Trophoblast cell (in vitro differentiated cells and primary cell): ENCODE data around the gene HES4.
"Not testable (repeated sequence)": the region's sequence is repeated elsewhere in the genome, so short reads cannot be mapped to it uniquely, and the experiment has no call there.

Source experiments
- DNase-seq, 2 donors: peaks; one replicate each; pipeline ENCODE4 v3.0.0-alpha.2; 2016
- H2AFZ ChIP-seq: 2 replicates; pipeline ENCODE4 v1.6.1; 2013; ENCODE audit warnings: low read length, moderate library complexity, mild to moderate bottlenecking; ENCODE audit not compliant: insufficient read depth, poor library complexity
- H2AK5ac ChIP-seq: 2 replicates; pipeline ENCODE4 v1.6.1; 2013; ENCODE audit warnings: mild to moderate bottlenecking, low read length
- H2BK120ac ChIP-seq: 2 replicates; pipeline ENCODE4 v1.6.1; 2013; ENCODE audit warnings: low read length, mild to moderate bottlenecking, moderate library complexity; ENCODE audit not compliant: insufficient read depth, poor library complexity
- H2BK12ac ChIP-seq: 2 replicates; pipeline ENCODE4 v1.6.1; 2013; ENCODE audit warnings: mild to moderate bottlenecking, low read length, moderate library complexity
- H2BK5ac ChIP-seq: 2 replicates; pipeline ENCODE4 v1.6.1; 2013; ENCODE audit warnings: low read length, low read depth, moderate library complexity, mild to moderate bottlenecking; ENCODE audit not compliant: poor library complexity
- H3K14ac ChIP-seq: 2 replicates; pipeline ENCODE4 v1.6.1; 2013; ENCODE audit warnings: mild to moderate bottlenecking, low read length
- H3K18ac ChIP-seq: 2 replicates; pipeline ENCODE4 v1.6.1; 2013; ENCODE audit warnings: mild to moderate bottlenecking, low read length
- H3K23ac ChIP-seq: 2 replicates; pipeline ENCODE4 v1.6.1; 2013; ENCODE audit warnings: low read length
- H3K27ac ChIP-seq: 2 replicates; pipeline ENCODE4 v1.5.1; 2013; ENCODE audit warnings: low read depth, mild to moderate bottlenecking, inconsistent platforms, low read length, moderate library complexity
- H3K27me3 ChIP-seq: 2 replicates; pipeline ENCODE4 v1.6.1; 2013; ENCODE audit warnings: inconsistent platforms, mild to moderate bottlenecking, low read length, moderate library complexity; ENCODE audit not compliant: insufficient read depth
- H3K36me3 ChIP-seq, 2 experiments: 1 replicate in 1 of 2; 2 replicates in 1 of 2; pipeline ENCODE4 v1.6.1; 2013; ENCODE audit warnings: low read length in 2 of 2, mild to moderate bottlenecking in 2 of 2, moderate library complexity in 1 of 2; ENCODE audit not compliant: insufficient read depth in 2 of 2, control insufficient read depth in 1 of 2
- H3K4ac ChIP-seq: 2 replicates; pipeline ENCODE4 v1.6.1; 2013; ENCODE audit warnings: low read depth, mild to moderate bottlenecking, low read length, moderate library complexity
- H3K4me1 ChIP-seq, 2 experiments: 1 replicate in 1 of 2; 2 replicates in 1 of 2; pipeline ENCODE4 v1.6.1; 2013; ENCODE audit warnings: low read length in 2 of 2, mild to moderate bottlenecking in 2 of 2, moderate library complexity in 1 of 2; ENCODE audit not compliant: insufficient read depth in 2 of 2, control insufficient read depth in 1 of 2
- H3K4me2 ChIP-seq: 2 replicates; pipeline ENCODE4 v1.6.1; 2013; ENCODE audit warnings: inconsistent platforms, mild to moderate bottlenecking, low read length, moderate library complexity
- H3K4me3 ChIP-seq: 2 replicates; pipeline ENCODE4 v1.5.1; 2013; ENCODE audit warnings: mild to moderate bottlenecking, low read depth, low read length, inconsistent platforms
- H3K79me1 ChIP-seq: one replicate; pipeline ENCODE4 v1.6.1; 2013; ENCODE audit warnings: low read length
- H3K79me2 ChIP-seq: 2 replicates; pipeline ENCODE4 v1.6.1; 2013; ENCODE audit warnings: low read length, mild to moderate bottlenecking; ENCODE audit not compliant: control insufficient read depth, insufficient read depth, poor library complexity
- H3K9ac ChIP-seq: 2 replicates; pipeline ENCODE4 v1.6.1; 2013; ENCODE audit warnings: mild to moderate bottlenecking, low read length
- H3K9me3 ChIP-seq: 2 replicates; pipeline ENCODE4 v1.6.1; 2013; ENCODE audit warnings: low read depth, mild to moderate bottlenecking, control low read depth, inconsistent platforms, low read length; ENCODE audit not compliant: insufficient read depth
- H4K12ac ChIP-seq: 2 replicates; pipeline ENCODE4 v1.6.1; 2013; ENCODE audit warnings: low read depth, mild to moderate bottlenecking, low read length, moderate library complexity
- H4K8ac ChIP-seq: 2 replicates; pipeline ENCODE4 v1.6.1; 2013; ENCODE audit warnings: low read depth, mild to moderate bottlenecking, low read length, moderate library complexity
- H4K91ac ChIP-seq: one replicate; pipeline ENCODE4 v1.6.1; 2013; ENCODE audit warnings: low read depth, mild to moderate bottlenecking, low read length, moderate library complexity
- WGBS: extraction: QIAGEN DNeasy Blood & Tissue Kit; methylation state at CpG from one replicate; pipeline ENCODE4 v1.1.7; 2013; ENCODE audit warnings: missing lambda C conversion rate; ENCODE audit not compliant: insufficient read length, insufficient coverage; ENCODE audit errors: extremely low coverage; 5-methylcytosine and 5-hydroxymethylcytosine counted together

Gene HES4

GRCh38 chr1:979744-980072 lies 20.2 kb downstream of the HES4 start:
- Histone ChIP-seq H3K23ac (no peak overlapping the region), H3K4me3 (no peak overlapping the region), H4K91ac (no peak overlapping the region), H3K4me2 (no peak overlapping the region), H2AK5ac (no peak overlapping the region), H3K79me1 (no peaks in the 10 kb centered on the region), H3K9ac (no peak overlapping the region), H2BK120ac (no peak overlapping the region), H2BK5ac (no peak overlapping the region), H4K12ac (no peak overlapping the region), H3K27me3 (no peaks in the 10 kb centered on the region), H3K36me3 (no peaks in the 10 kb centered on the region), H2AFZ (no peak overlapping the region), H2BK12ac (no peak overlapping the region), H3K14ac (no peak overlapping the region), H3K27ac (no peak overlapping the region), H3K4me1 (peaks cover 0 to 10% of the 10 kb centered on the region in 2 experiments), H3K18ac (no peak overlapping the region), H3K4ac (no peak overlapping the region), H4K8ac (no peak overlapping the region), H3K9me3 (no peaks in the 10 kb centered on the region), H3K79me2 (no peaks in the 10 kb centered on the region)
- no peak for DNase-seq
- no CpG with 5 or more reads among the region's 9 CpGs for WGBS

- Histone ChIP-seq H3K23ac (no peak overlapping the region), H3K18ac (no peak overlapping the region), H3K79me2 (no peaks in the 10 kb centered on the region), H2AK5ac (no peak overlapping the region), H2AFZ (no peak overlapping the region), H2BK12ac (no peak overlapping the region), H3K9me3 (no peaks in the 10 kb centered on the region), H3K36me3 (no peaks in the 10 kb centered on the region), H3K79me1 (no peaks in the 10 kb centered on the region), H3K27me3 (no peaks in the 10 kb centered on the region), H3K27ac (no peak overlapping the region), H4K91ac (no peak overlapping the region), H2BK120ac (no peak overlapping the region), H4K12ac (no peak overlapping the region), H3K4ac (no peak overlapping the region), H3K4me3 (no peak overlapping the region), H4K8ac (no peak overlapping the region), H3K14ac (no peak overlapping the region), H2BK5ac (no peak overlapping the region), H3K4me1 (peaks cover 0 to 10% of the 10 kb centered on the region in 2 experiments), H3K9ac (no peak overlapping the region), H3K4me2 (no peak overlapping the region)
- DNase-seq, result no peak
- no CpG with 5 or more reads among the region's 60 CpGs for WGBS
Measured at GRCh38 chr1:978835-979743, 20.8 kb downstream of the HES4 start.

GRCh38 chr1:978069-978834 lies 21.6 kb downstream of the HES4 start:
- Histone ChIP-seq H2BK5ac (no peak overlapping the region), H4K12ac (no peak overlapping the region), H2BK120ac (no peak overlapping the region), H3K9me3 (no peaks in the 10 kb centered on the region), H2AK5ac (no peak overlapping the region), H2AFZ (no peak overlapping the region), H3K79me1 (no peaks in the 10 kb centered on the region), H3K79me2 (no peaks in the 10 kb centered on the region), H3K4ac (no peak overlapping the region), H3K36me3 (no peaks in the 10 kb centered on the region), H3K27me3 (no peaks in the 10 kb centered on the region), H3K4me2 (no peak overlapping the region), H4K91ac (no peak overlapping the region), H3K14ac (no peak overlapping the region), H3K27ac (no peak overlapping the region), H3K4me1 (peaks cover 0 to 10% of the 10 kb centered on the region in 2 experiments), H4K8ac (no peak overlapping the region), H3K4me3 (no peak overlapping the region), H3K18ac (no peak overlapping the region), H3K9ac (no peak overlapping the region), H3K23ac (no peak overlapping the region), H2BK12ac (no peak overlapping the region)
- no peak for DNase-seq
- WGBS, result no CpG with 5 or more reads among the region's 44 CpGs

- H3K36me3 ChIP-seq, H3K27me3 ChIP-seq, H2BK120ac ChIP-seq, H2BK5ac ChIP-seq, H4K91ac ChIP-seq, H3K4me3 ChIP-seq, H3K9ac ChIP-seq, H4K8ac ChIP-seq, DNase-seq, H4K12ac ChIP-seq, H2BK12ac ChIP-seq, H3K18ac ChIP-seq, H3K14ac ChIP-seq, H3K27ac ChIP-seq, H3K4ac ChIP-seq, H3K79me2 ChIP-seq, H3K9me3 ChIP-seq, H3K23ac ChIP-seq, H2AK5ac ChIP-seq, H3K79me1 ChIP-seq, H3K4me2 ChIP-seq, H2AFZ ChIP-seq: not testable (repeated sequence)
- WGBS, result no CpG with 5 or more reads among the region's 39 CpGs
- peaks cover 0 to 10% of the 10 kb centered on the region in 2 experiments for H3K4me1 ChIP-seq
Measured at GRCh38 chr1:976791-977190, 23.1 kb downstream of the HES4 start.
